Body of pancreas (tissue), 4 donors: ENCODE measurements around the gene CHMP2B.

Experiments used
- POLR2A ChIP-seq, 3 donors: fragments of 450-650 bp; IDR thresholded peaks; one replicate each; pipeline ENCODE4 v1.6.1; 2016; ENCODE audit warnings: antibody characterized with exemption in 3 of 3, mild to moderate bottlenecking in 2 of 3
- TF ChIP-seq, protein P1 (sequence below), 7 experiments: fragments of 450-650 bp in 4 of 7; fragments of 200-600 bp in 3 of 7; sonication (generic) in 3 of 7; IDR thresholded peaks; one replicate each; pipeline ENCODE4 v1.5.1; 2016 to 2019; ENCODE audit warnings: antibody characterized with exemption in 7 of 7

DNA sequence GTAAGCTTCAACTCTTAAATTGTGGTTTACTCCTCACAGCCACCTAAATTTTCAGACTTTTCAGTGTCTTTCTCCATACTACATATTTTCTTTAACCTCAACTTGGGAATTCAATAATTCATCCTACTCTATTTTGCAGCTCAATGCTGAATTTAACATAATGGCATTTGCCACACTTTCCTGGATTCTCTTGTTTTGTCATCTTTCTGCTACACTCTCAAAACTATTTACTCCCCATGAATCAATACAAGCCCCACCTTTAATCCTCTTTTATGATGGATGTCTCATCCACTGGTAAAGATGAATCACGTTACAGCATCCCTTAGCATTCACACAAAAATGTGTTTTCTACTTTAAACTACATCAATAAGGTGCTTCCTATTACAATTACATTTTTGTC lies 19.6 kb upstream of the CHMP2B start:
- TF ChIP-seq, protein P1, sequence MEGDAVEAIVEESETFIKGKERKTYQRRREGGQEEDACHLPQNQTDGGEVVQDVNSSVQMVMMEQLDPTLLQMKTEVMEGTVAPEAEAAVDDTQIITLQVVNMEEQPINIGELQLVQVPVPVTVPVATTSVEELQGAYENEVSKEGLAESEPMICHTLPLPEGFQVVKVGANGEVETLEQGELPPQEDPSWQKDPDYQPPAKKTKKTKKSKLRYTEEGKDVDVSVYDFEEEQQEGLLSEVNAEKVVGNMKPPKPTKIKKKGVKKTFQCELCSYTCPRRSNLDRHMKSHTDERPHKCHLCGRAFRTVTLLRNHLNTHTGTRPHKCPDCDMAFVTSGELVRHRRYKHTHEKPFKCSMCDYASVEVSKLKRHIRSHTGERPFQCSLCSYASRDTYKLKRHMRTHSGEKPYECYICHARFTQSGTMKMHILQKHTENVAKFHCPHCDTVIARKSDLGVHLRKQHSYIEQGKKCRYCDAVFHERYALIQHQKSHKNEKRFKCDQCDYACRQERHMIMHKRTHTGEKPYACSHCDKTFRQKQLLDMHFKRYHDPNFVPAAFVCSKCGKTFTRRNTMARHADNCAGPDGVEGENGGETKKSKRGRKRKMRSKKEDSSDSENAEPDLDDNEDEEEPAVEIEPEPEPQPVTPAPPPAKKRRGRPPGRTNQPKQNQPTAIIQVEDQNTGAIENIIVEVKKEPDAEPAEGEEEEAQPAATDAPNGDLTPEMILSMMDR (IDR thresholded peaks at IDR 0.05): no peak
- no peak for TF ChIP-seq POLR2A (IDR thresholded peaks at IDR 0.05)
